HG03520 (cell line): ENCODE measurements around the gene CYREN.
"Not testable (repeated sequence)": the region's sequence is repeated elsewhere in the genome, so short reads cannot be mapped to it uniquely, and the experiment has no call there.

ENCODE experiments used
- ATAC-seq: cut with Tn5 transposase; IDR thresholded peaks from one replicate; pipeline ENCODE4 v1.9.1; 2021; ENCODE audit warnings: mild to moderate bottlenecking, moderate library complexity; ENCODE audit not compliant: unreplicated experiment

Gene CYREN

GRCh38 chr7:135179321-135179925 is 8.9 kb upstream of the CYREN start:
- no peak for ATAC-seq

DNA sequence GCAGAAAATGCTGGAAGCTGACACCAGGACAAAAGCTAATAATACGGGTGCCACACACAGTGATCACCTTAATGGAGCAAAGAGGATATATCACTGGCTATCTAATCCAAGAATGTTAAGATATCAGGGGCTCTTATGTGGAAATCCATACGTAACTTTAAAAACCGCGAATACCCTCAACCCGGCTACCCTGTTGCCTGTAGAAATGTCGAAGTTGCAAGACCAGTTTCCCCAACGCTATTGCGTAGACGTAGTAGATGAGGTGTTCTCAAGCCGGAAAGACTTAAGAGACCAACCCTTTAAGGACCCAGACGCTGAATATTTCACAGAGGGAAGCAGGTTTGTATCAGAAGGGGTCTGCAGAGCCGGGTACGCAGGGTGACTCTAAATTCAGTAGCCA is 7.9 kb upstream of the CYREN start:
- ATAC-seq = no peak

DNA sequence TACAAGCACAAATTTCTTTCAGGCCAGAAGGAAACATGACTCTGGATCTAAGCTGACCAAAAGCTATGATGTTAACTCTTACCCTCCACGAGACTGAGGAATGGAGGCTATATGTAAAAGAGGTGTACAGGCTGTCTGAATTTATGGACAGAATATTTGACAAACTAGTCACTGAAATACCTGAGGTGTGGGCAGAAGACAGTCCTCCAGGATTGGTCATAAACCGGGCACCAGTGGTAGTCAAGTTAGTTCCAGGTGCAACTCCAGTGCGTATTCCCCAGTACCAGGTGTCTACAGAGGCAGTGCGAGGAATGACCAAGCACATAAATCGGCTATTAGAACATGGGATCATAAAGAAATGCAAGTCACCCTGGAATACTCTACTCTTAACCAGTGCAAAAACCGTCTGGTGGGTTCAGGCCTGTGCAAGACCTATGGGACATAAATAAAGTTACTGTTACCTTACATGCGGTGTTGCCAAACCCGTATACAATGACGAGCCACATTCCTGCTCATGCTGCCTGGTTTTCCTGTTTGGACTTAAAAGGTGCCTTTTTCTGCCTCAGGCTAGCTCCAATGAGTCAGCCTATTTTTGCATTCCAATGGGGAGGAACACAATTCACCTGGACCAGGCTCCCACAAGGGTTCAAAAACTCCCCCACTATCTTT is 6.7 kb upstream of the CYREN start:
- ATAC-seq = no peak

- no peak for ATAC-seq
Observed at GRCh38 chr7:135175931-135176330, 5.4 kb upstream of the CYREN start.

DNA sequence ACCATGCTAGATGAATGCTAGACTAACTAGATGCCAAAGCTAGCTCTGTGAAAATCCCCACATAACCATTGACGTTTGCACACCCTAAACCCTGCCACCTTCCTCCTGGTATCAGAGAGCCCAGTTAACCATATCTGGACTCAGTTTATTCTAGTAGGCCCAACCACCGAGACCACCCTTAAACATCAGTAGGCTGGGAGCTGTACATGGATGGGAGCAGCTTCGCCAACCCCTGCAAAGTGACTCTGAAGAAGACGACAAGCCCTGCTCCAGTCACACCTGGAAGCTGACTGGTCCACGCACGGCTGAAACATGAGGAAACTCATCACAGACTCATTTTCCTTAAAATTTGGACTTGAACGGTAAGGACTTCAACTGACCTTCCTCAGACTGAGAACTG is 4.4 kb upstream of the CYREN start:
- no peak for ATAC-seq

GRCh38 chr7:135173916-135174315 is 3.4 kb upstream of the CYREN start:
- not testable (repeated sequence) for ATAC-seq

- not testable (repeated sequence) for ATAC-seq
Observed at GRCh38 chr7:135171581-135172291, 1.2 kb upstream of the CYREN start.

DNA sequence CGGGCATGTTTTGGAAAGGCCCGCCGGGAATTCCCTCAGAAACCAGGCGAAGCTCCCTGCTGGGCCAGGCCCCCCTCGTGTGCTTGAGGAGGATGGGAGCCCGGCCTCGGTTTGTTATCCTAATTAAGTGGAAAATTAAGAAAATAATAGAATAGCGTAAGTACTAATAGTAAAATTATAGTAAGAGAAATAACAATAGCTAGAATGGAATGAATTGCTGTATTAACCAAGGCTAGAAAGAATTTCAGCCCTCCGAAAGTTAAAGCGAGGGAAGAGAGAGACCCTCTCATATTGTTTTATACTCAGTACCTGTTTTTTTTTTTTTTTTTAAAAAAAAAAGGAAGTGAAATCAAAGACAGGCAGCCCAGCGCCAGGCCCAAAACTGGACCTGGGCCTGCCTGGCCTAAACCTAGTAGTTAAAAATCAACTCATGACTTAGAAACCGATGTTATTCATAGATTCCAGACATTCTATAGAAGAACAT is 533 bp upstream of the CYREN start:
- ATAC-seq = peak; percentile 21

- no peak for ATAC-seq
Observed at GRCh38 chr7:135169964-135170273, 588 bp downstream of the CYREN start.

DNA sequence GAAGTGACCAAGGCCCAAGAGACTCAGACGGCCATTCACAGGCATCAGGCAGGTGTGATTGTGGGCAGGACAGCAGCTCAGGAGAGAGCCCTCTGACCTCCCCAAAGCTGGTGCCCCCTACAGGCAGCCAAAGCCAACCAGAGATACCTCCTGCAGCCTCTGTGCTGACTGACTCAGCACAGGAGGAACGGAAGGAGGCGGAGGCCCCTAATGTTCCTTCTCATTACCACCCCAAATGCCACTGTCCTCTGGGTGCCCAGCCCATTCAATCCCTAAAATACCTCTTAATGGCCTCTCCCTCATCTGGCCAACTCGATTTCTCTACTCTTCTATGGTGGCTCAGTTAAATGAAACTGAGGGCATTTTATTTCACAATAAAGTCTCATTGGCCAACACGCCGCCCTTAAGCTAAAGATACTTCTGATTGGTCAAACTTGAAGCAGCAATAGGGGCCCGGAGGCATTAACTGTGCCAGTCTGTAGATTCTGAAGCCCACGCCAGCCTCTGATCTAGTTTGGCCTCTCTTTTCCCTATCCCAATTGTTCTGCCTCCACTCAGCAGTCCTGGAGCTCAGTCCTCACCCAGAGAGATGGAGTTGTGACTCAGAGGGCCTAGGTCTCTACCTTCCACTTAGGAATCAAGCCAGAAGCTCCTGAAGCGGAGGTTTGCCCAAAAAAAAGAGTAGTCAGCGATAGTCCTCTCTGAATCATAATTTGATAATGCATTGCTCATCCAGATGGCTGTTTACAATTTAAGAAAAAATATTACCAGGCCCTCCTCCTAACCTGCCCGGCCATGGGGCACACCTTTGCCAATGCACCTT is 1.2 kb downstream of the CYREN start:
- ATAC-seq = peak; percentile 46

- ATAC-seq = no peak
Observed at GRCh38 chr7:135168489-135169140, 1.9 kb downstream of the CYREN start.

GRCh38 chr7:135168001-135168400 is 2.5 kb downstream of the CYREN start:
- no peak for ATAC-seq

GRCh38 chr7:135167365-135167917 is 3.1 kb downstream of the CYREN start:
- no peak for ATAC-seq

- no peak for ATAC-seq
Observed at GRCh38 chr7:135166338-135166990, 4.0 kb downstream of the CYREN start.

- no peak for ATAC-seq
Observed at GRCh38 chr7:135165862-135166261, 4.6 kb downstream of the CYREN start.

GRCh38 chr7:135164357-135165061 is 6.0 kb downstream of the CYREN start:
- no peak for ATAC-seq

GRCh38 chr7:135162382-135163001 is 8.0 kb downstream of the CYREN start:
- no peak for ATAC-seq

DNA sequence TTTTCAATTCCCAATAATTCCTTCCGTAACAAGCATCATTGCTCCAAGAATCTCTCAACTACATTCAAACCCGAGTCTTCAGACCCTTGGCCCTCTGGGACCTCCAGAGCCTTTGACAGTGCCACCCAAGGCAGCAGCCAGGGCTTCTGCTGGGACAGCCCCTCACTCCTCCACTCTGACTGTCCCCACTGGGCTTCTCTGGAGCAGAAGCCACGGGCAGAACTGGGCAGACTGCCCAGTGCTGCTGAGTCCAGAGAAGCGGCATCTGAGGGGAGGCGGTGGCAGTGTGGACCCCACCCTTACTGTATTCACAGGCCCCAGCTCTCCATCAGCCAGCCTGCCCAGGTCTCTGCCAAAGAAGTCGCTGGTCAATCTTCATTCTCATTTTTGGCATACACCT is 8.8 kb downstream of the CYREN start:
- ATAC-seq = no peak
